HCT116 (cell line): Measurements from ENCODE around the gene ZNF414.

Experiments
- CEBPB ChIP-seq: IDR thresholded peaks from 2 replicates; pipeline ENCODE4 v1.6.1; 2012; ENCODE audit warnings: low read depth
- CTCF ChIP-seq, 3 experiments: fragments of 200-600 bp in 1 of 3; sonication (generic) in 1 of 3; IDR thresholded peaks in 2 of 3; conservative IDR thresholded peaks in 1 of 3; 2 replicates each; pipeline ENCODE4 v1.5.1; 2012 to 2017; ENCODE audit warnings: low read depth in 2 of 3, low read length in 2 of 3, antibody characterized with exemption in 1 of 3, borderline replicate concordance in 1 of 3, control low read depth in 1 of 3, mild to moderate bottlenecking in 1 of 3, mixed read lengths in 1 of 3, mixed run types in 1 of 3, moderate library complexity in 1 of 3; ENCODE audit not compliant: insufficient read depth in 1 of 3
- EGR1 ChIP-seq: IDR thresholded peaks from 2 replicates; pipeline ENCODE4 v1.6.1; 2012; ENCODE audit warnings: low read depth
- EZH2 ChIP-seq: fragments of 200-600 bp; sonication (generic); IDR thresholded peaks from 2 replicates; pipeline ENCODE4 v1.6.1; 2017; ENCODE audit warnings: antibody characterized with exemption, mixed run types
- JUND ChIP-seq: IDR thresholded peaks from 2 replicates; pipeline ENCODE4 v1.6.1; 2012
- POLR2A ChIP-seq: IDR thresholded peaks from 2 replicates; pipeline ENCODE4 v1.7.0; 2011; ENCODE audit warnings: borderline replicate concordance; ENCODE audit not compliant: insufficient read depth, insufficient read length; ENCODE audit errors: extremely low read depth
- POLR2AphosphoS5 ChIP-seq: IDR thresholded peaks from 2 replicates; pipeline ENCODE4 v1.6.1; 2011; ENCODE audit warnings: mild to moderate bottlenecking, low read depth, low read length, moderate library complexity
- TCF7L2 ChIP-seq: IDR thresholded peaks from 2 replicates; pipeline ENCODE4 v1.7.0; 2011; ENCODE audit warnings: borderline replicate concordance, inconsistent platforms; ENCODE audit not compliant: insufficient read depth, insufficient read length; ENCODE audit errors: extremely low read depth
- ZBTB33 ChIP-seq: IDR thresholded peaks from 2 replicates; pipeline ENCODE4 v1.6.1; 2011; ENCODE audit warnings: mild to moderate bottlenecking, low read length, moderate library complexity; ENCODE audit not compliant: insufficient replicate concordance; ENCODE audit errors: extremely low read depth
- ZNF274 ChIP-seq: fragments of 200-500 bp; sonication (Bioruptor generic); IDR thresholded peaks from 2 replicates; pipeline ENCODE4 v1.6.1; 2014; ENCODE audit warnings: mild to moderate bottlenecking, low read depth, low read length, inconsistent platforms

- TF ChIP-seq CTCF (IDR thresholded peaks at IDR 0.05 in 2 of 3, conservative IDR thresholded peaks at IDR 0.05 in 1 of 3; ENCODE audit: borderline replicate concordance in 1 of 3, insufficient read depth in 1 of 3, low read depth in 2 of 3, low read length in 2 of 3) (peak in 1 of 3 experiments; percentile 33; a peak in 2 of 6 replicates), POLR2A (no peak), EGR1 (no peak), EZH2 (no peak), CEBPB (no peak), ZNF274 (no peak), JUND (no peak), ZBTB33 (no peak), TCF7L2 (no peak), POLR2AphosphoS5 (no peak)
These were observed 22.4 kb downstream of the ZNF414 start for GRCh38 chr19:8491574-8491973.
